Lung (tissue), 12 donors: ENCODE data around the gene ATRIP. TPM values are rescaled to one million over a fixed set of nuclear protein-coding genes. Genes with fewer than 3 reads are reported as not detected.

Experiments used
- ATAC-seq: fragments of 200-7000 bp; cut with Tn5 transposase; one replicate; pipeline ENCODE4 v1.9.1; 2020; ENCODE audit warnings: moderate number of reproducible peaks; ENCODE audit not compliant: insufficient read depth, low FRiP score
- DNase-seq, 3 donors: peaks; one replicate each; pipeline ENCODE4 v3.0.0-alpha.2; 2013 to 2017
- H3K27ac ChIP-seq, 2 donors: one replicate each; pipeline ENCODE4 v1.5.1; 2013; ENCODE audit warnings: mild to moderate bottlenecking in 2 of 2, moderate library complexity in 2 of 2, control low read depth in 1 of 2, inconsistent platforms in 1 of 2, low read depth in 1 of 2, low read length in 1 of 2
- H3K27me3 ChIP-seq, 3 donors: one replicate each; pipeline ENCODE4 v1.5.1; 2013; ENCODE audit warnings: low read length in 2 of 3; ENCODE audit not compliant: control insufficient read depth in 3 of 3, insufficient read depth in 3 of 3
- H3K36me3 ChIP-seq, 4 donors: one replicate each; pipeline ENCODE4 v1.5.1; 2013; ENCODE audit warnings: low read length in 4 of 4, mild to moderate bottlenecking in 1 of 4, moderate library complexity in 1 of 4; ENCODE audit not compliant: control insufficient read depth in 4 of 4, insufficient read depth in 4 of 4
- H3K4me1 ChIP-seq, 5 donors: one replicate each; pipeline ENCODE4 v1.5.1; 2013; ENCODE audit warnings: low read length in 5 of 5, mild to moderate bottlenecking in 2 of 5, moderate library complexity in 1 of 5; ENCODE audit not compliant: control insufficient read depth in 5 of 5, insufficient read depth in 5 of 5
- H3K4me3 ChIP-seq: one replicate; pipeline ENCODE4 v1.5.1; 2013; ENCODE audit warnings: mild to moderate bottlenecking, control low read depth, moderate library complexity
- H3K9ac ChIP-seq, 2 donors: one replicate each; pipeline ENCODE4 v1.5.1; 2013; ENCODE audit warnings: low read length in 2 of 2, control low read depth in 1 of 2; ENCODE audit not compliant: insufficient read depth in 1 of 2
- H3K9me3 ChIP-seq, 4 donors: one replicate each; pipeline ENCODE4 v1.5.1; 2013; ENCODE audit warnings: low read length in 3 of 4, mild to moderate bottlenecking in 1 of 4, moderate library complexity in 1 of 4; ENCODE audit not compliant: control insufficient read depth in 4 of 4, insufficient read depth in 3 of 4
- CTCF ChIP-seq: IDR thresholded peaks from 2 replicates; pipeline ENCODE4 v1.5.1; 2012; ENCODE audit warnings: mild to moderate bottlenecking; ENCODE audit errors: control extremely low read depth, extremely low read depth
- WGBS, 2 donors: extraction: QIAGEN DNeasy Blood & Tissue Kit; methylation state at CpG; one replicate each; pipeline ENCODE4 v1.1.7; 2013; 5-methylcytosine and 5-hydroxymethylcytosine counted together
- polyA plus RNA-seq, 2 donors: library from polyadenylated mRNA; stranded (reverse); fragments of 200-250 nt; gene quantifications; one replicate each; pipeline ENCODE4 v1.2.1, GENCODE V29; 2013
- total RNA-seq, 2 donors: library from RNA; depleted of rRNA in 1 of 2; stranded (reverse); fragments of >200 nt in 1 of 2; gene quantifications; one replicate each; pipeline ENCODE4 v1.2.1, GENCODE V29; 2014 to 2021
- donor health status: control.
- donor health status: control.
- donor health status: Bipolar disorder and iron deficiency.
- donor health status: healthy.
- donor health status: DM: yes; HTN: yes; CAD: no.

The ATRIP gene
- total and polyA plus RNA-seq, 4 donors, result 4.8 to 7.6 (median 6.3) TPM

- DNase-seq, result no peak
- peaks cover 0 to 31% (median 19%) of the 10 kb centered on the region in 5 donors for H3K4me1 ChIP-seq
- no peaks in the 10 kb centered on the region for H3K27me3 ChIP-seq
- no peak for TF ChIP-seq CTCF
- no peak overlapping the region for H3K27ac ChIP-seq
- peaks cover 0 to 37% (median 6%) of the 10 kb centered on the region in 4 donors for H3K36me3 ChIP-seq
- no peak overlapping the region for H3K4me3 ChIP-seq
- ATAC-seq, result no peak
- H3K9ac ChIP-seq, result no peak overlapping the region
- H3K9me3 ChIP-seq, result no peaks in the 10 kb centered on the region
- 94 to 97% methylated on average over 7 to 8 of the region's 8 CpGs for WGBS, 2 donors
Observed at GRCh38 chr3:48422681-48423080, 23.9 kb upstream of the ATRIP start.

DNA sequence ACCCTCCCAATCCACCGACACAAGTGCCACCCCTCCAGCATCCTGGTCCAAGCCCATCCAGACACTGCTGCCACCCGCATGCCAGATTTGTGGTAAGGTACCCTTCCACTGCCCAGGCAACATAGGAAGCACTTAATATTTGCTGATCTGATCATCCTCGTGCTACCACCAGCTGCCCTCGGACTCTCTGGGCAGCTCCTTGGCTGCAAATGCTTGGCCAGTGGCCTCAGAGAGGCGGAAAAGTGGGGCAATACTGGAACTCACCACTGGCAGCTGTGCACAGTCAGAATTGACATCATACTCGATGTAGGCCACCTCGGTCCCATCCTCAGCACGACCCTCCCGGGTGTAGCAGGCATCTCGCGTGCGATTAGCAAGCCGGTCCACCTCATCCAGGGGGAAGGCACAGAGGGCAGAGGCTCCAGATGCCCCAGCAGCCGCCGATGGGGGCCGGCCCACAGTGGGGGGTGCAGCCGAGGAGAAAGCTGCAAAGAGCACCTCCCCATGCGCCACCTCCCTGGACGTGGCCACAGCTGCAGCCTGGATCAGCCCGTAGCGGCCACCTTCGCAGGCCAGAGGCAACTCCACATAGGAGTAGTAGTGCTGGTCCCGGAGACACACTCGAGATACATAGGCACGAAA is 23.2 kb upstream of the ATRIP start:
- H3K9ac ChIP-seq, result no peak overlapping the region
- H3K4me3 ChIP-seq, result no peak overlapping the region
- peaks cover 0 to 38% (median 22%) of the 10 kb centered on the region in 5 donors for H3K4me1 ChIP-seq
- H3K36me3 ChIP-seq, result peaks cover 0 to 30% (median 6%) of the 10 kb centered on the region in 4 donors
- ATAC-seq (no peak), DNase-seq (no peak)
- no peak for TF ChIP-seq CTCF
- no peaks in the 10 kb centered on the region for H3K27me3 ChIP-seq
- H3K9me3 ChIP-seq, result no peaks in the 10 kb centered on the region
- no peak overlapping the region for H3K27ac ChIP-seq
- WGBS, 2 donors, result 87 to 89% methylated on average over 25 of the region's 25 CpGs

- no peak overlapping the region for H3K27ac ChIP-seq
- H3K9me3 ChIP-seq, result no peaks in the 10 kb centered on the region
- H3K36me3 ChIP-seq, result peaks cover 0 to 25% (median 4%) of the 10 kb centered on the region in 4 donors
- no peak overlapping the region for H3K4me3 ChIP-seq
- no peak for TF ChIP-seq CTCF
- 85 to 88% methylated on average over 27 of the region's 27 CpGs for WGBS, 2 donors
- no peak for DNase-seq
- no peak for ATAC-seq
- peak overlapping the region in 1 of 2 donors; percentile 32 for H3K9ac ChIP-seq
- no peaks in the 10 kb centered on the region for H3K27me3 ChIP-seq
- H3K4me1 ChIP-seq, result peaks cover 0 to 40% (median 23%) of the 10 kb centered on the region in 5 donors
Observed at GRCh38 chr3:48423883-48424695, 22.4 kb upstream of the ATRIP start.
